ENCODE data around the gene BTBD2.
A peak's percentile ranks its signal among the peaks of the same experiment; 100 is the strongest.

Gene BTBD2

GRCh38 chr19:2015608-2015950, at the start of gene BTBD2:
Gene BTBD2 (minus strand): TSS chr19:2015714. CDS start chr19:2015703, 11 bp downstream.
- DNase-seq, result peak; percentile 27 to 44

- DNase-seq, result no peak
These were observed 49.4 kb upstream of the BTBD2 start for GRCh38 chr19:2064788-2065524.

DNA sequence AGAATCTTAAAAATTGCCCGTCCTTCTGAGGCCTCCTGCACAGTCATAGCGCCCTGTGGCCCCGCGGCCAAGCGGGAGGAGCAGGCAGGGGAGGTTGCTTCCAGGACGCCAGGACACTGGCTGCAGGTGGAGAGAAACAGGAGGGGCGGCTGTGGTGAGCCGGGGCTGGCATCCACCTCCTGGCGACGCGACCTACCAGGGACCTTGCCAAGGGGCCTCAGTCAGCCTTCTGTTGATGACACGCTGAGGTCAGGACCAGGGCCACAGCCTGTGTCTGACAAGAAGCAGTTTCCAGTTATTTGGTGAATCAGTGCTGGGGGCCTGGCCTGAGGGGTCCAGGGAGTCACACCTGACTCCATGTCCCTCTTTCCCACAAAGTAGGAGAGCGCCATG, 48.9 kb upstream of the BTBD2 start:
- no peak for DNase-seq

- no peak for DNase-seq
These were observed 48.3 kb upstream of the BTBD2 start for GRCh38 chr19:2063824-2064223.

DNA sequence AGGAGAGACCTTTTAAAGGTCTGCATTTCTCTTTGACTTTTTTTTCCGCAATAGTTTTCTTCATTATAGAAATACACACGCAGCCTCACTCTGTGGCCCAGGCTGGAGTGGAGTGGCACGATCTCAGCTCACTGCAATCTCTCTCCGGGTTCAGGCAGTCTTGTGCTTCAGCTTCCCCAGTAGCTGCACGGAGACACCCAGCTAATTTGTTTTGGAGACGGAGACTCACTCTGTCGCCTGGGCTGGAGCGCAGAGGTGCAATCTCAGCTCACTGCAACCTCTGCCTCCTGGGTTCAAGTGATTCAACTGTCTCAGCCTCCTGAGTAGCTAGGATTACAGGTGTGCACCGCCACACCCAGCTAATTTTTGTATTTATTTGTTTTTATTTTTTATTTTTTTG, 47.3 kb upstream of the BTBD2 start:
- DNase-seq, result no peak

GRCh38 chr19:2062389-2062729, 46.8 kb upstream of the BTBD2 start:
- DNase-seq, result no peak

- peak; percentile 97 to 99 for DNase-seq
These were observed 46.2 kb upstream of the BTBD2 start for GRCh38 chr19:2061495-2062388.

DNA sequence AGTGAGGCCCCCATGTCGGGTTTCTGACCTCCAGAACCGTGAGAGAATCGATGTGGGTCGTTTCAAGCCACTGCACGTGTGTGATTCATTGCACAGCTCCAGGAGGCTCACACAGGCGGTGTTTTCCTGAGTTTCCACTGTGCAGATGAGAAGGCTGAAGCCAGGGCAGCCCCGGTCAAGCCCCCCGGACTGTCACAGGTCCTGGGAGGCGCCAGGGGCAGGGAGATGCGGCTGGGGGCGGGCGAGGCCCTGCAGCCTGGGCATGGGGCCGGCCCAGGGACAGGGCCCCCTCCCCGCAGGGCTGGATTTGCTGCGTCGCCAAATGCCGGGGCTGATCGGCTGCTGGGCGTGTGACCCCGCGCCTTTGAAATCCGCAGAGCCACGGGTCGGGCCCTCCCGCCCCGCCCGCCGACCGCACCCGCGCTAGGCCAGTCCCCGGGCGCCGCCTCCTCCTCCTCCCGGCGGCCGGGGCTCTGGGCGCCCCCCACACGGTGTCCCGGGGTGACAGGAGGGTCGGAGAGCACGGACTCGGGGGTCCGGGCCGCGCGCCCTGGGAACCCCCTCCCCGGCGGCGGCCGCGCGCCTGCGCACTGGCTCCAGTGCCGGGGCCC, 45.5 kb upstream of the BTBD2 start:
- peak; percentile 47 to 87 for DNase-seq

GRCh38 chr19:2059422-2060201, 44.1 kb upstream of the BTBD2 start:
- DNase-seq, result no peak

- DNase-seq, result no peak
These were observed 43.3 kb upstream of the BTBD2 start for GRCh38 chr19:2058570-2059421.

GRCh38 chr19:2057484-2058469, 42.3 kb upstream of the BTBD2 start:
- DNase-seq, result no peak

DNA sequence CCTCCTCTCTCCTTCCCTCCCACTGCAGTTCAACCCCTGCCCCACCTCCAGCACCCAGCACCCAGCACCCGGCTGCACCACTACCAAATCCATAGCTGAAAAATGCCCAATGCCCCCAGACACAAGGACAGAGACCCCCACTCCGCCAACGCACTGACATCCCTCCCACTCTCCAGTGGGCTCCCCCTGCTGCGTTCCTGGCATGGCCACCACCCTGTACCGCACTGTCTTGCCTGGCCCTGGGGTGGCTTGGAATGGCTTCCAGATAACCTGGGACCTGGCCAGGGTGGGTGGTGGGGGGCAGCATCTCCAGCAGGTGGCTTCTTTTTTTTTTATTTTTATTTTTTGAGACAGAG, 41.3 kb upstream of the BTBD2 start:
- no peak for DNase-seq

GRCh38 chr19:2055931-2056836, 40.7 kb upstream of the BTBD2 start:
- DNase-seq, result no peak

DNA sequence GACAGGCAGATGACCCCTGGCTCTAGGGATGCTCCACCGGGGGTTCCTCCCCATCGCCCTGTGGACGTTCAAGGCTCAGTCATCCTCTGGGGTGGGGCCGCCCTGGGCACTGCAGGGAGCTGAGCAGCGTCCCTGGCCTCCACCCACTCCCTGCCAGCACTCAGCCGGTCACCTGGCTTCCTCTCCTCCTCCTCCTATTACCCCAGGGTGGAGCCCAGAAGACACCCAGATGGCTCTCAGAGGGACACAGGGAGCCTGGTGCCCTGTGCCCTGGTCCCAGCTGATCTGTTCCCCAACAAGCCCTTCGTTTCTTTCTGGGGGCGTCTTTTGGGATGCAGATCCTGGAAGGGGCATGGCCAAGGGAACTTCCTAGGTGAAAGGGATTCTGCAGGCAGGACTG, 39.2 kb upstream of the BTBD2 start:
- DNase-seq, result no peak

DNA sequence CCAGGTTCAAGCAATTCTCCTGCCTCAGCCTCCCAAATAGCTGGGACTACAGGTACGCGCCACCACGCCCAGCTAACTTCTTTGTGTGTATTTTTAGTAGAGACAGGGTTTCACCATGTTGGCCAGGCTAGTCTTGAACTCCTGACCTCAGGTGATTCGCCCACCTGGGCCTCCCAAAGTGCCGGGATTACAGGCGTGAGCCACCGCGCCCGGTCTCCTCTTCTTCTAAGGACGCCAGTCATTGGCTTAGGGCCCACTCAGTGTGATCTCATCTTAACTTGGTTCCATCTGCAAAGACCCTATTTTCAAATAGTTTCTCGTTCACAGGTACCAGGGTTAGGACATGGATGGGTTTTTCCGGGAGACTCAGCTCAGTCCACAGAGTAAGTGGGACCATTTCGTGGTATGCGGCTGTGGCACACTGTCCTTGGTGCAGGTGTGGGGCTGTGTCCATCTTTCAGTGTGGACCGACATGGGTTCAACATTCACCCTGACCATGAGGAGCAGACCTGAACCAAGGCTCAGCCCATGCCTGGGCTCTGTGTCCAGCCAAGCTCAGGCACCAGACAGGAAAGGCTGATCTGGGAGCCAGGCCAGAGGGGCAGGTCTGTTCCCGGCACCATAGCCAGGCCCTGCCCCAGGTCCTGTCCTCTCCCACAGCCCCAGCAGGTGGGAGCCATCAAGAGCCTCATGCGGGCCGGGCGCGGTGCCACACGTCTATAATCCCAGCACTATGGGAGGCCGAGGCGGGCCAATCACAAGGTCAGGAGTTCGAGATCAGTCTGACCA, 38.3 kb upstream of the BTBD2 start:
- DNase-seq, result no peak

DNA sequence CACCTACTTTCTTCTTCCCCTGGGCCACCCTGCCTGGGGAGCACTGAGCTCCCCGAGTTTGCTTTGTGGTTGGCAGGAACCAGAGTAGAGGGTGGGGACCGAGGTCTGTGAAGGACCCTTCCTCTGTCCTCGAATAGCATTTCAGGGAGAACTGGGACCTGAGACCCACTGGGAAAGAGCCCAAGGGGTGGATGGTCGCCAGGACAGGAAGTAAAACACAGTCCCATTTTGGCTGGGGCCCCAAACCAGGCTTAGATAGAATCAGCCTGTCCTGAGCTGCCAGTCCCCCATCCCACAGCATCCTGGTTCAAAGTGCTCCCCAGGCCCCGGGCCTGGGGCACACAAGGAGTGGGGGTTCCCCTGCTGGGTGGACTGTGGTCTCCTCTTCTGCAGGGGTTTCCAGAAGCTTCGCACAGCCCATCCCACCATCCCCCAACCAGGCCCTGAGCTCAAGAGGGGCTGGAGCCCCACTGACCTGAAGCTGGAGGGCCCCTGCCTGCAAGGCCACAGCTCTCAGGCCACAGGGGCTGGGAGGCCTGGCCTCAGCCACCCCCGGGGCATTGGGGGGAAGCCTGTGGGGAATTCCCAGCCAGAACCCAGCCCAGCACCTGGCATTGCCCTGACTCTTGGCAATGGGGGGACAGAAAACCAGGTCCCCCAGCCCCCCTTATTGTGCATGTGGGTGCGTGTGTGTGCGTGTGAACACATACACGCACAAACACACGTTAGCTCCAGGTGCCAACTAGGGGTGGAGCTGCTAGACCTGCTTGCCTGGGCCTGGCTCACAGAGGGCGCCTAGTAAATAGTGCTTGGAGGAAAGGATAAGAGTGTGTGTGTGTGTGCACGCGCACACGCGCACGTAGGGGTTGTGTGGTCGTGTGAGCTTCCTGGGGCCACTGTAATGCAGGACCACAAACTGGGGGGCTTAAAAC, 36.5 kb upstream of the BTBD2 start:
- DNase-seq, result no peak

- DNase-seq, result peak; percentile 84 to 97
These were observed 35.7 kb upstream of the BTBD2 start, which contains the start of gene MKNK2 for GRCh38 chr19:2050991-2051772. Gene MKNK2 (minus strand): TSS chr19:2051244. CDS start chr19:2050851, 393 bp downstream.
